Right lung (tissue), 5 donors: ENCODE measurements around the gene TM9SF2. TPM values are rescaled to one million over a fixed set of nuclear protein-coding genes. Genes with fewer than 3 reads are reported as not detected.

Experiments used
- polyA plus RNA-seq, 5 donors: library from polyadenylated mRNA; unstranded; fragments of 120-200 nt; gene quantifications; one replicate each; pipeline versions ENCODE4 v1.2.1 to v1.2.3, GENCODE V29; 2013; ENCODE audit warnings: inconsistent platforms in 1 of 5, low replicate concordance in 1 of 5; ENCODE audit not compliant: insufficient read length in 5 of 5, insufficient read depth in 1 of 5

TM9SF2 gene
- polyA plus RNA-seq, 5 donors = 125 to 157 (median 150) TPM

Other genes starting within 250 kb of the TM9SF2 start
- under 1 TPM; 0.30 to 0.46 (median 0.35) TPM for gene GPR18, start 243.1 kb upstream of the TM9SF2 start, polyA plus RNA-seq
- 10 to 100 TPM in 1 of 5 donors, 1 to 10 TPM in 4; 8.7 to 11.1 (median 9.8) TPM for gene GPR183, start 194.1 kb upstream of the TM9SF2 start, polyA plus RNA-seq
- gene CLYBL, start 105.2 kb downstream of the TM9SF2 start, polyA plus RNA-seq = 1 to 10 TPM; 4.8 to 9.7 (median 6.6) TPM